DMS153 treated with DMSO at 0.1 percent for 48 hours (cell line): ENCODE results near the gene OOSP3.

ENCODE experiments used
- DNase-seq: peaks from one replicate; lab custom pipeline; 2025; ENCODE audit not compliant: unreplicated experiment; lab: John Stamatoyannopoulos, UW

The OOSP3 gene

GRCh38 chr11:59943997-59944714, 65.6 kb downstream of the OOSP3 start:
- no peak for DNase-seq

- no peak for DNase-seq
Measured at GRCh38 chr11:59944720-59945119, 66.1 kb downstream of the OOSP3 start.
